SK-N-SH (cell line): ENCODE results near the gene C1D. TPM values are rescaled to one million over a fixed set of nuclear protein-coding genes. Genes with fewer than 3 reads are reported as not detected.

Experiments used
- CTCF ChIA-PET: fragments of 300-600, 350-600 bp; formaldehyde crosslinking; extraction: SDS; loops from one replicate; lab custom pipeline; 2021; lab: Yijun Ruan, JAX
- POLR2A ChIA-PET: fragments of 350-600 bp; sonication (Branson Sonifier 250); formaldehyde crosslinking; extraction: SDS; loops from one replicate; lab custom pipeline; 2020; ENCODE audit warnings: antibody characterized with exemption, inconsistent platforms; lab: Yijun Ruan, JAX
- DNase-seq: peaks from one replicate; pipeline ENCODE4 v3.0.0; 2012
- H2AFZ ChIP-seq: fragments of 200-600 bp; sonication (generic); 2 replicates; pipeline ENCODE4 v1.8.1; 2016; ENCODE audit warnings: antibody characterized with exemption, mild to moderate bottlenecking, low read depth
- H3F3A ChIP-seq: fragments of 200-600 bp; sonication (generic); replicated peaks from 2 replicates; pipeline ENCODE3; 2016; ENCODE audit warnings: antibody characterized with exemption, mild to moderate bottlenecking; ENCODE audit not compliant: insufficient read depth
- H3K27ac ChIP-seq, 2 experiments: fragments of 200-500 bp in 1 of 2; fragments of 200-600 bp in 1 of 2; sonication (Bioruptor generic) in 1 of 2; sonication (generic), shearing (Covaris generic) in 1 of 2; 2 replicates each; pipeline versions ENCODE4 v1.5.1 to v1.6.1; 2014 to 2016; ENCODE audit warnings: low read depth in 2 of 2, inconsistent platforms in 1 of 2, low read length in 1 of 2, mild to moderate bottlenecking in 1 of 2, mixed read lengths in 1 of 2
- H3K27me3 ChIP-seq: fragments of 200-600 bp; sonication (generic), shearing (Covaris generic); 2 replicates; pipeline ENCODE4 v1.6.1; 2016; ENCODE audit warnings: mixed run types; ENCODE audit not compliant: insufficient read depth
- H3K36me3 ChIP-seq, 2 experiments: fragments of 200-500 bp in 1 of 2; fragments of 200-600 bp in 1 of 2; sonication (Bioruptor generic) in 1 of 2; sonication (generic) in 1 of 2; replicated peaks in 1 of 2; 2 replicates each; pipeline versions ENCODE3 to v1.5.1; 2014 to 2016; ENCODE audit warnings: low read length in 1 of 2, mild to moderate bottlenecking in 1 of 2; ENCODE audit not compliant: insufficient read depth in 2 of 2, control insufficient read depth in 1 of 2
- H3K4me1 ChIP-seq, 2 experiments: fragments of 200-500 bp in 1 of 2; fragments of 200-600 bp in 1 of 2; sonication (Bioruptor generic) in 1 of 2; sonication (generic), shearing (Covaris generic) in 1 of 2; 2 replicates each; pipeline versions ENCODE4 v1.5.1 to v1.6.1; 2014 to 2016; ENCODE audit warnings: low read depth in 1 of 2, low read length in 1 of 2, mixed run types in 1 of 2; ENCODE audit not compliant: insufficient read depth in 2 of 2, control insufficient read depth in 1 of 2
- H3K4me2 ChIP-seq: fragments of 200-600 bp; sonication (generic), shearing (Covaris generic); 2 replicates; pipeline ENCODE4 v1.6.1; 2017; ENCODE audit warnings: mixed run types
- H3K4me3 ChIP-seq, 2 experiments: fragments of 200-500 bp in 1 of 2; fragments of 200-600 bp in 1 of 2; sonication (Bioruptor generic) in 1 of 2; sonication (generic), shearing (Covaris generic) in 1 of 2; 2 replicates each; pipeline versions ENCODE4 v1.5.1 to v1.8.1; 2014 to 2016; ENCODE audit warnings: low read depth in 2 of 2, inconsistent platforms in 1 of 2, low read length in 1 of 2, mild to moderate bottlenecking in 1 of 2, mixed read lengths in 1 of 2, moderate library complexity in 1 of 2
- H3K79me2 ChIP-seq: fragments of 200-600 bp; sonication (generic); 2 replicates; pipeline ENCODE4 v1.8.1; 2017; ENCODE audit warnings: mild to moderate bottlenecking; ENCODE audit not compliant: insufficient read depth
- H3K9ac ChIP-seq: fragments of 200-600 bp; sonication (generic); 2 replicates; pipeline ENCODE4 v1.6.1; 2017; ENCODE audit warnings: mixed run types
- H3K9me2 ChIP-seq: fragments of 200-600 bp; sonication (generic); 2 replicates; pipeline ENCODE4 v1.6.1; 2017; ENCODE audit warnings: mixed run types
- H3K9me3 ChIP-seq: fragments of 200-600 bp; sonication (generic); 2 replicates; pipeline ENCODE4 v1.6.1; 2017; ENCODE audit warnings: mixed run types, mild to moderate bottlenecking, moderate library complexity
- H4K20me1 ChIP-seq: fragments of 200-600 bp; sonication (generic); 2 replicates; pipeline ENCODE4 v1.6.1; 2017; ENCODE audit warnings: mild to moderate bottlenecking, mixed run types; ENCODE audit not compliant: insufficient read depth
- CHD2 ChIP-seq: fragments of 150-350 bp; IDR thresholded peaks from 2 replicates; pipeline ENCODE4 v1.6.1; 2018; ENCODE audit warnings: low read length; ENCODE audit not compliant: partially characterized antibody
- ELF1 ChIP-seq: IDR thresholded peaks from 2 replicates; pipeline ENCODE4 v1.4.0; 2012
- EP300 ChIP-seq, 2 experiments: IDR thresholded peaks; 2 replicates each; pipeline versions ENCODE4 v1.4.0 to v1.6.1; 2012; ENCODE audit warnings: borderline replicate concordance in 1 of 2, low read depth in 1 of 2, low read length in 1 of 2
- FOSL2 ChIP-seq: IDR thresholded peaks from 2 replicates; pipeline ENCODE4 v1.4.0; 2012; ENCODE audit warnings: low read depth, mild to moderate bottlenecking, moderate library complexity, borderline replicate concordance
- FOXJ3 ChIP-seq: sonication (generic); formaldehyde crosslinking; IDR thresholded peaks from 2 replicates; pipeline ENCODE4 v1.5.1; 2020; ENCODE audit warnings: mild to moderate bottlenecking, missing genetic modification reagents
- FOXM1 ChIP-seq: IDR thresholded peaks from 2 replicates; pipeline ENCODE4 v1.4.0; 2012; ENCODE audit warnings: low read depth, mild to moderate bottlenecking
- GABPA ChIP-seq: IDR thresholded peaks from 2 replicates; pipeline ENCODE4 v1.4.0; 2012; ENCODE audit warnings: low read depth, mild to moderate bottlenecking
- GATA2 ChIP-seq: sonication (generic); formaldehyde crosslinking; IDR thresholded peaks from 2 replicates; pipeline ENCODE4 v1.5.0; 2020; ENCODE audit warnings: mild to moderate bottlenecking, missing genetic modification reagents
- JUND ChIP-seq: IDR thresholded peaks from 2 replicates; pipeline ENCODE4 v1.4.0; 2012
- MEF2A ChIP-seq: IDR thresholded peaks from 2 replicates; pipeline ENCODE4 v1.4.0; 2012; ENCODE audit warnings: low read depth, borderline replicate concordance
- MXI1 ChIP-seq: IDR thresholded peaks from 2 replicates; pipeline ENCODE4 v1.6.1; 2012; ENCODE audit warnings: mild to moderate bottlenecking, low read depth, low read length, improper control_type of control experiment
- NFIC ChIP-seq: IDR thresholded peaks from 2 replicates; pipeline ENCODE4 v1.4.0; 2012; ENCODE audit warnings: borderline replicate concordance
- POLR2AphosphoS5 ChIP-seq: IDR thresholded peaks from 2 replicates; pipeline ENCODE4 v1.6.1; 2012; ENCODE audit warnings: low read depth, low read length
- RAD21 ChIP-seq: IDR thresholded peaks from 2 replicates; pipeline ENCODE4 v1.6.1; 2012; ENCODE audit warnings: mild to moderate bottlenecking, low read length
- RFX5 ChIP-seq: IDR thresholded peaks from 2 replicates; pipeline ENCODE4 v1.6.1; 2012; ENCODE audit warnings: mild to moderate bottlenecking, improper control_type of control experiment, low read length
- RXRA ChIP-seq: IDR thresholded peaks from 2 replicates; pipeline ENCODE4 v1.4.0; 2012; ENCODE audit warnings: low read depth, mild to moderate bottlenecking, borderline replicate concordance
- SIN3A ChIP-seq: IDR thresholded peaks from 2 replicates; pipeline ENCODE4 v1.6.1; 2012; ENCODE audit warnings: low read depth, mild to moderate bottlenecking, low read length, moderate library complexity, borderline replicate concordance
- SMC3 ChIP-seq: IDR thresholded peaks from 2 replicates; pipeline ENCODE4 v1.6.1; 2012; ENCODE audit warnings: low read depth, low read length, improper control_type of control experiment
- TAF1 ChIP-seq: IDR thresholded peaks from 2 replicates; pipeline ENCODE4 v1.6.1; 2012; ENCODE audit warnings: low read depth, mild to moderate bottlenecking, low read length, moderate library complexity, borderline replicate concordance
- TEAD4 ChIP-seq: IDR thresholded peaks from 2 replicates; pipeline ENCODE4 v1.4.0; 2012; ENCODE audit warnings: mild to moderate bottlenecking, borderline replicate concordance; ENCODE audit not compliant: insufficient read depth
- WGBS: methylation state at CpG from one replicate; pipeline ENCODE4 v1.1.6; 2017; ENCODE audit warnings: low lambda C conversion rate; 5-methylcytosine and 5-hydroxymethylcytosine counted together
- polyA plus RNA-seq, 3 experiments: library from polyadenylated mRNA; depleted of rRNA; stranded (reverse); fragments of >200 nt; gene quantifications; 2 replicates each; pipeline ENCODE4 v1.2.3, GENCODE V29; 2012
- TF ChIP-seq, protein P1 (sequence below): fragments of 150-350 bp; IDR thresholded peaks from 2 replicates; pipeline ENCODE4 v1.6.1; 2017; ENCODE audit warnings: antibody characterized with exemption, low read length, low read depth, borderline replicate concordance
- TF ChIP-seq, protein P2 (sequence below): IDR thresholded peaks from 2 replicates; pipeline ENCODE4 v1.4.0; 2012; ENCODE audit warnings: low read depth, borderline replicate concordance
- TF ChIP-seq, protein P3 (sequence below): IDR thresholded peaks from 2 replicates; pipeline ENCODE4 v1.4.0; 2012; ENCODE audit warnings: low read depth
- TF ChIP-seq, protein P4 (sequence below): IDR thresholded peaks from 2 replicates; pipeline ENCODE4 v1.6.1; 2012; ENCODE audit warnings: mild to moderate bottlenecking, low read depth, low read length, moderate library complexity
- TF ChIP-seq, protein P5 (sequence below): IDR thresholded peaks from 2 replicates; pipeline ENCODE4 v1.4.0; 2012; ENCODE audit warnings: low read depth, borderline replicate concordance

Gene C1D
- polyA plus RNA-seq, 1 of the 3 experiments (the other 2 are of a cell fraction): 45.9 TPM

DNA sequence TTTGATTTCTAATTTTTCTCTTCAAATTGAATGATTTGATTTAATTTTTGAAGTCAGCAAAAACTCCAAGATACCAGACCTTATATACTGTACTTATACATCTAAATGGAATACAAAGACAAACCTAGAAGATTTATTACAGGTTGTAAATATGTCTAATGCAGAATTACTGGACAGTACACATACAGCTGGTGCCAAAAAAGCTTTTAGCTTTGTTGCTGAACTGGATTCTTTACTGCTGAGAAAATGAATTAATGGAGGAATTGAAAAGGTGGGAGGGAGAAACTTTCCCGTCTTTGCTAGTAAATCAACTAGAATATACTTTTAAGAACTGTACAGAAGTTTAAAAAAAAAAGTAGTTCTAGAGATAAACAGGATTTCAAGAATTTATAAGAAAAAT is 17.5 kb downstream of the C1D start (continued):
- peak; percentile 75; the same call in 1 of the 2 replicates for TF ChIP-seq TAF1
- TF ChIP-seq SIN3A: 0 out of 2 replicates have a peak, but pooled peaks have one; percentile 29
- peak; percentile 99 to 100 for TF ChIP-seq EP300 (IDR thresholded peaks at IDR 0.05; ENCODE audit: borderline replicate concordance in 1 of 2, low read depth in 1 of 2, low read length in 1 of 2)
- TF ChIP-seq MEF2A: peak; percentile 85; the same call in 1 of the 2 replicates
- peak; percentile 46; the same call in 1 of the 2 replicates for TF ChIP-seq GATA2 (CRISPR knock-in tag)
- TF ChIP-seq, protein P1, sequence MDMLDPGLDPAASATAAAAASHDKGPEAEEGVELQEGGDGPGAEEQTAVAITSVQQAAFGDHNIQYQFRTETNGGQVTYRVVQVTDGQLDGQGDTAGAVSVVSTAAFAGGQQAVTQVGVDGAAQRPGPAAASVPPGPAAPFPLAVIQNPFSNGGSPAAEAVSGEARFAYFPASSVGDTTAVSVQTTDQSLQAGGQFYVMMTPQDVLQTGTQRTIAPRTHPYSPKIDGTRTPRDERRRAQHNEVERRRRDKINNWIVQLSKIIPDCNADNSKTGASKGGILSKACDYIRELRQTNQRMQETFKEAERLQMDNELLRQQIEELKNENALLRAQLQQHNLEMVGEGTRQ: no peak
- peak; percentile 100 for TF ChIP-seq FOXM1
- TF ChIP-seq SMC3: no peak
- TF ChIP-seq RXRA: peak; percentile 93
- TF ChIP-seq JUND: peak; percentile 98

DNA sequence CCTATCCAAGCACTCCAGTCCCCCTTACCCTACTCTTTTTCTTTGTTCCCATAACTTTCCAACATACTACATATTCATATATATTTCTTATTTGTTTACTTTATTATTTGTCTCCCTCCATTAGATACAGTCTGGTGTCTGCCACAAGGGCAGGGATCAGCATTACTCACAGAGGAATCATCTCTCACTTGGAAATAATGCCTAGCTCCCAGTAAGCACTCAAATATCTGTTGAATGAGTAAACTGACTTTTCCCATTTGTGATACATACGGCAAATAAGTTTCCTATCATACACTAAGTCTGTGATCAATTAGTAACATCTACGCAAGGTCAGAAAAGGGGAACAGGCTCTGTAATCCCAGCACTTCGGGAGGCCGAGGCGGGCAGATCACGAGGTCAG is 18.7 kb downstream of the C1D start:
- no peak overlapping the region for H3K4me3 ChIP-seq
- peaks cover 41 to 73% of the 10 kb centered on the region in 2 experiments for H3K4me1 ChIP-seq
- H3K9me3 ChIP-seq: no peaks in the 10 kb centered on the region
- peak overlapping the region; percentile 35; the same call in 1 of the 2 replicates for H3K4me2 ChIP-seq
- peak overlapping the region; percentile 66 for H3K9ac ChIP-seq
- H4K20me1 ChIP-seq: no peaks in the 10 kb centered on the region
- H3K9me2 ChIP-seq: no peaks in the 10 kb centered on the region
- no peak for DNase-seq
- H3K79me2 ChIP-seq: peaks cover 21% of the 10 kb centered on the region
- H3K27me3 ChIP-seq: no peaks in the 10 kb centered on the region
- peaks cover 68% of the 10 kb centered on the region for H3F3A ChIP-seq
- CTCF ChIA-PET: interaction anchor here (1.8 kb wide), 1 partner anchor 13 kb away, joined by 3 read pairs; no protein-coding TSS in a partner anchor
- H3K36me3 ChIP-seq: peaks cover 13 to 23% of the 10 kb centered on the region in 2 experiments
- peak overlapping the region; percentile 99 to 100 for H3K27ac ChIP-seq
- no peak overlapping the region for H2AFZ ChIP-seq
- WGBS: 20% methylated on average over 6 of the region's 6 CpGs
- POLR2A ChIA-PET: no interaction called here
- TF ChIP-seq SIN3A: peak; percentile 44; the same call in 1 of the 2 replicates
- peak; percentile 90 for TF ChIP-seq NFIC
- TF ChIP-seq TEAD4: peak; percentile 95
- peak; percentile 88 for TF ChIP-seq RXRA
- peak; percentile 95 for TF ChIP-seq JUND
- TF ChIP-seq GABPA: no peak
- no peak for TF ChIP-seq MXI1
- TF ChIP-seq MEF2A: peak; percentile 54; the same call in 1 of the 2 replicates
- TF ChIP-seq, protein P2, sequence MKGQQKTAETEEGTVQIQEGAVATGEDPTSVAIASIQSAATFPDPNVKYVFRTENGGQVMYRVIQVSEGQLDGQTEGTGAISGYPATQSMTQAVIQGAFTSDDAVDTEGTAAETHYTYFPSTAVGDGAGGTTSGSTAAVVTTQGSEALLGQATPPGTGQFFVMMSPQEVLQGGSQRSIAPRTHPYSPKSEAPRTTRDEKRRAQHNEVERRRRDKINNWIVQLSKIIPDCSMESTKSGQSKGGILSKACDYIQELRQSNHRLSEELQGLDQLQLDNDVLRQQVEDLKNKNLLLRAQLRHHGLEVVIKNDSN: no peak
- TF ChIP-seq, protein P3, sequence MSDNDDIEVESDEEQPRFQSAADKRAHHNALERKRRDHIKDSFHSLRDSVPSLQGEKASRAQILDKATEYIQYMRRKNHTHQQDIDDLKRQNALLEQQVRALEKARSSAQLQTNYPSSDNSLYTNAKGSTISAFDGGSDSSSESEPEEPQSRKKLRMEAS: peak; percentile 36; the same call in 1 of the 2 replicates
- TF ChIP-seq RAD21: no peak
- TF ChIP-seq FOXJ3 (CRISPR knock-in tag): no peak
- no peak for TF ChIP-seq ELF1
- peak; percentile 93 for TF ChIP-seq FOXM1
- TF ChIP-seq CHD2: no peak
- peak; percentile 95 for TF ChIP-seq FOSL2
- peak; percentile 57; the same call in 1 of the 2 replicates for TF ChIP-seq POLR2AphosphoS5
- TF ChIP-seq, protein P4, sequence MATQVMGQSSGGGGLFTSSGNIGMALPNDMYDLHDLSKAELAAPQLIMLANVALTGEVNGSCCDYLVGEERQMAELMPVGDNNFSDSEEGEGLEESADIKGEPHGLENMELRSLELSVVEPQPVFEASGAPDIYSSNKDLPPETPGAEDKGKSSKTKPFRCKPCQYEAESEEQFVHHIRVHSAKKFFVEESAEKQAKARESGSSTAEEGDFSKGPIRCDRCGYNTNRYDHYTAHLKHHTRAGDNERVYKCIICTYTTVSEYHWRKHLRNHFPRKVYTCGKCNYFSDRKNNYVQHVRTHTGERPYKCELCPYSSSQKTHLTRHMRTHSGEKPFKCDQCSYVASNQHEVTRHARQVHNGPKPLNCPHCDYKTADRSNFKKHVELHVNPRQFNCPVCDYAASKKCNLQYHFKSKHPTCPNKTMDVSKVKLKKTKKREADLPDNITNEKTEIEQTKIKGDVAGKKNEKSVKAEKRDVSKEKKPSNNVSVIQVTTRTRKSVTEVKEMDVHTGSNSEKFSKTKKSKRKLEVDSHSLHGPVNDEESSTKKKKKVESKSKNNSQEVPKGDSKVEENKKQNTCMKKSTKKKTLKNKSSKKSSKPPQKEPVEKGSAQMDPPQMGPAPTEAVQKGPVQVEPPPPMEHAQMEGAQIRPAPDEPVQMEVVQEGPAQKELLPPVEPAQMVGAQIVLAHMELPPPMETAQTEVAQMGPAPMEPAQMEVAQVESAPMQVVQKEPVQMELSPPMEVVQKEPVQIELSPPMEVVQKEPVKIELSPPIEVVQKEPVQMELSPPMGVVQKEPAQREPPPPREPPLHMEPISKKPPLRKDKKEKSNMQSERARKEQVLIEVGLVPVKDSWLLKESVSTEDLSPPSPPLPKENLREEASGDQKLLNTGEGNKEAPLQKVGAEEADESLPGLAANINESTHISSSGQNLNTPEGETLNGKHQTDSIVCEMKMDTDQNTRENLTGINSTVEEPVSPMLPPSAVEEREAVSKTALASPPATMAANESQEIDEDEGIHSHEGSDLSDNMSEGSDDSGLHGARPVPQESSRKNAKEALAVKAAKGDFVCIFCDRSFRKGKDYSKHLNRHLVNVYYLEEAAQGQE: no peak
- TF ChIP-seq, protein P5, sequence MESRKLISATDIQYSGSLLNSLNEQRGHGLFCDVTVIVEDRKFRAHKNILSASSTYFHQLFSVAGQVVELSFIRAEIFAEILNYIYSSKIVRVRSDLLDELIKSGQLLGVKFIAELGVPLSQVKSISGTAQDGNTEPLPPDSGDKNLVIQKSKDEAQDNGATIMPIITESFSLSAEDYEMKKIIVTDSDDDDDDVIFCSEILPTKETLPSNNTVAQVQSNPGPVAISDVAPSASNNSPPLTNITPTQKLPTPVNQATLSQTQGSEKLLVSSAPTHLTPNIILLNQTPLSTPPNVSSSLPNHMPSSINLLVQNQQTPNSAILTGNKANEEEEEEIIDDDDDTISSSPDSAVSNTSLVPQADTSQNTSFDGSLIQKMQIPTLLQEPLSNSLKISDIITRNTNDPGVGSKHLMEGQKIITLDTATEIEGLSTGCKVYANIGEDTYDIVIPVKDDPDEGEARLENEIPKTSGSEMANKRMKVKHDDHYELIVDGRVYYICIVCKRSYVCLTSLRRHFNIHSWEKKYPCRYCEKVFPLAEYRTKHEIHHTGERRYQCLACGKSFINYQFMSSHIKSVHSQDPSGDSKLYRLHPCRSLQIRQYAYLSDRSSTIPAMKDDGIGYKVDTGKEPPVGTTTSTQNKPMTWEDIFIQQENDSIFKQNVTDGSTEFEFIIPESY: peak; percentile 52; the same call in 1 of the 2 replicates
- TF ChIP-seq RFX5: no peak
